DMS53 treated with DMSO at 0.1 percent for 48 hours (cell line): Measurements from ENCODE around the gene SPOP.
A peak's percentile ranks its signal among the peaks of the same experiment; 100 is the strongest.
"Not testable (repeated sequence)": the region's sequence is repeated elsewhere in the genome, so short reads cannot be mapped to it uniquely, and the experiment has no call there.

Experiments used
- DNase-seq: peaks from one replicate; lab custom pipeline; 2025; ENCODE audit not compliant: unreplicated experiment; lab: John Stamatoyannopoulos, UW

SPOP gene

GRCh38 chr17:49677933-49678847 is at the start of gene SPOP:
SPOP (minus strand) TSS chr17:49678097; CDS start chr17:49622810, 55,287 bp downstream.
- peak; percentile 97 for DNase-seq

DNA sequence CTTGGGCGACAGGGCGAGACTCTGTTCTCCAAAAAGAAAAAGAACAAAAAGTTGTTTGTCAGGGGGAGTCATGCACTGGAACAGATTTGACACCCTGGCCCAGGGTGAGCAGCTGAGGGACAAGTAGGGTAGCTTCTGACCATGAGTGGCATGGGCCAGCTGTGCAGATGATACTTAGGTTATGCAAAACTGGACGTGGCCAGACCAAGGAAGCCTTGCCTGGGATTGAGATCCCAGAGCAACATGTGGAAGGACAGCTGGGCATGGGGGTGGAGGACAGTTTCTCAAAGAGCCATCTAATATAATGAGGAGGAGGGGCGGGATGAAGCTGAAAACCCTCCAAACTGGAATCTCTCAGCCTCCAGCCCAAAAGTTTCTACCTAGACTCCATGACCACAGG is 49.5 kb upstream of the SPOP start:
- no peak for DNase-seq

DNA sequence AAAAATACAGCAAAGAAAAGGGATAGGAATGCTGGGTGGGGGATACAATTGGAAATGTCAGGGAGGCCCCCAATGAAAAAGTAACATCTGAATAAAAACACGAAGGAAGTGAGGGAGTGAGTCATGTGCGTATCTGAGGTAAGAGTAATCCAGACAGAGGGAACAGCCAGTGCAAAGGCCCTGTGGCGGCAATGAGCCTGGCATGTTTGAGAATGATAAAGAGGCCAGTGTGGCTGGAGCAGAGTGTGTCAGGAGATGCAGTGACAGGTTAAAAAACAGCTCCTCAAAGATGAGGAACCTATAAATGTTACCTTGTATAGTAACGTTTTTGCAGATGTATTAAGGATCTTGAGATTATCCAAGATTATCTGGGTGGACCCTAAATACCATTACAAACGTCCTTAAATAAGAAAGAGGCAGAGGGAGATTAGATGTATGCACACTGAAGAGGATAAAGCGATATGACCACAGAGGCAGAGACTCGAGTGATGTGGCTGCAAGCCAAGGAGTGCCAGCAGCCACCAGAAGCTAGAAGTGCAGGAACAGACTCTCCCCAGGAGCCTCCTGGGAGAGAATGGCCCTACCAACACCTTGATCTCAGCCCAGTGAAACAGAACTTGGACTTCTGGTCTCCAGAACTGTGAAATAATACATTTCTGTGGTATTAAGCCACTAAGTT is 47.7 kb upstream of the SPOP start:
- no peak for DNase-seq

GRCh38 chr17:49724552-49724951 is 46.7 kb upstream of the SPOP start:
- not testable (repeated sequence) for DNase-seq

DNA sequence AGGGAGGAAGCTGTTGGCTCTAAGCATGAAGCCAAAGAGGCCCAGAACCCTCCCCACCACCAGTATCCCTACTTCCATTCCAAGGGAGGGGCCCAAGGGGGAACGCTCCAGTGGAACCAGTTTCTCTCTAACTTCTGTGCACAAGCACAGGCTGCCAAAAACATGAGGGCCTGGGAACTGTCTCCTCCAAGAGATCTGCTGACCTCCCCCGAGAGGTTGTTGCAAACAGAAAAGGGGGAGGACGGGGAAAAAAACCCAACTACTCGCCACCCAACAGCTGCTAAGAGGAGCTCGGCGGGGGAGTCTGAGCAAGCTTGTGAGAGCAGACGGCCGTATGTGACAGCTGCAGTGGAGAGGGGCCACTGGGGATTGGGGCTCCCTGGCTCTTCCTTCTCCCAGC is 45.5 kb upstream of the SPOP start:
- DNase-seq = no peak

DNA sequence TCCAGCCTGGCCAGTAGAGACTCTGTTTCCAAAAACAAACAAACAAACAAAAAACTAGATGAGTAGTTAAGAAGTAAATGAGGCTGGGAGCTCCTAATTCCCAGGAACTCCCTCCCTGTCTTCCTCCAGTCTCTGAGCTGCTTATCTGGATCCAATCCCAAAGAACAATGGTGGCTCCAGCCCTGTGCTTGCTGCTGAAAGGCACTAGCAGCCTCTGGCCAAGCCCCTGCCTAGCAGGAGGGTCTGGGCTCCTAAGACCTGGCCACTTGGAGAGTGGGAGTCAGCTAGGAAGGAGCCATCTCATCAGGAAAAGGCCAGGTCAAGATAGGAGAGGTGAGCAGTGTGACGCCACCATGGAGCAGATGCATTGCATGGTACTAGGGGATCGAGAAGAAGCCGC is 44.2 kb upstream of the SPOP start:
- DNase-seq = no peak

GRCh38 chr17:49717371-49717861 is 39.5 kb upstream of the SPOP start:
- no peak for DNase-seq

DNA sequence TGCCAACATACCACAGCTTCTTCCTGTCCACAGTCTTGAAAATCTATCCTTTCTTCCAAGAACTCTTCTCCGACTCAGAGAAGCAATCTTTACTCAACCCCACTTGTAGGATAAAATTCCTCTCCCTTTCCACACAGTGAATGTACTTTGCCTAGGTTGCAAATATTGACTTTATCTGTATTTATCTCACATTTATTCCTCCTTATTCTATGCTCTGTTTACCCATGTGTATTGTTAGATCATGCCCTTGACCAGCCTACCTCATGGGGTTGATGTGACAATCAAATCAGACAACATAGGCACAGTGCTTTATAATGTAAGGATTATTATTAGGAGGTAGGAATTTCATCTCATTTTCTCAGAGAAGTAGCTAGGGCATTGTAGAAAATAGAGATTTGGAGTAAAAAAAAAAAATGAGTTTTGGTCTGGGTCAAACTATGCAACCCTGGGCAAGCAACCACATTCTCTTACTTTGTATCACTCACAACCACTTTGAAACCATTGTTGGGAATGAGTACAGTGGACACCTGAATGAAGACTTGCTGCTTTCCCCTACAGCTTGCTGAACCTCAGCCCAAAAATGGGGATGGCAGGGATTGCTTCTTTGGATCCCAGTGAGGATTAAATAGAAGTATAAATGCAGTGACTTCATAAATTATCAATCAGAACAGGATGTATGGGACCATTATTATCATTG is 38.9 kb upstream of the SPOP start:
- DNase-seq = no peak

DNA sequence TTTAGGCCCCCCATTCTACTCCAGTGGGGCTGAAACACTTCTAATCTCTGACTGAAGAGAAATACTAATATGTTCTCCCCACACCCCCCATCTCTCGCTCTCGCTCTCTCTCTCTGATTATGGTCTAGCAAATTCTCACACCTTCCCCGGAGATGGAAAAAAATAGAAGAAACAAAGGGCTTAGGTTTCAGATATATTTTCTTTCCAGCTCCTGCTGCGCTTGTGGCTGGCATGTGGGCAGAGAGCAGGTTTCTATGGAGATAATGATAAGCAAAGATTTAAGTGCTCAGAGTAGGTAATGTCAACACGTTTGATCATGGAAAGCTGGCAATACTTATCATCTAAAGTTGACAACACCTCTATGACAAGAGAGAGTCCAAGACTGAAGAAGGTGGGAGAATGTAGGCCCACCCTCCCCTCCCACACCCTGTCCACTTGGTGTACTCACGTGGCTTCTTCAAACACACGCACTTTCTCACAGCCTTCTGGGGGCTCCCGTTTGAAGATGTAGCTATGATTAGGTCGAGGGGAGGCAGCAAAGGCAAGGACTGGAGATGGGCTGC is 37.9 kb upstream of the SPOP start:
- no peak for DNase-seq

DNA sequence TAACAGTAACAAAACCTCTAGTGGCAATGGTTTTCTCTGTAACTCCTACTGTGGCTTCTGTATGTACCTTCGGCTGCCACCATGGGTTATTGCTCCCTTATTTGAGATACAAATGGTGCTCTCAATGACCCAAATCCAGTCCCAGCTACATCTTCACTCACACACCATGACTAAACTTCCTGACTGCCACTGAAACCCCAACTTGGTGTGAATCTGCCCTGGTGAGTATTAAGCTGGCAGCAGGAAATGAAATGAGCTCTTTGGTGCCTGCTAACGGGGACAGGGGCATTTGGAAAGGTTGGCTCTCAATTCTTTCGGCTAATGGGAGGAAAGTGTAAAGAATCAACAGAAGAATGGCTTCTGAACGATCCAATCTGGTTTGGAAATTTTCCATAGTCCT is 37.3 kb upstream of the SPOP start:
- DNase-seq = no peak

DNA sequence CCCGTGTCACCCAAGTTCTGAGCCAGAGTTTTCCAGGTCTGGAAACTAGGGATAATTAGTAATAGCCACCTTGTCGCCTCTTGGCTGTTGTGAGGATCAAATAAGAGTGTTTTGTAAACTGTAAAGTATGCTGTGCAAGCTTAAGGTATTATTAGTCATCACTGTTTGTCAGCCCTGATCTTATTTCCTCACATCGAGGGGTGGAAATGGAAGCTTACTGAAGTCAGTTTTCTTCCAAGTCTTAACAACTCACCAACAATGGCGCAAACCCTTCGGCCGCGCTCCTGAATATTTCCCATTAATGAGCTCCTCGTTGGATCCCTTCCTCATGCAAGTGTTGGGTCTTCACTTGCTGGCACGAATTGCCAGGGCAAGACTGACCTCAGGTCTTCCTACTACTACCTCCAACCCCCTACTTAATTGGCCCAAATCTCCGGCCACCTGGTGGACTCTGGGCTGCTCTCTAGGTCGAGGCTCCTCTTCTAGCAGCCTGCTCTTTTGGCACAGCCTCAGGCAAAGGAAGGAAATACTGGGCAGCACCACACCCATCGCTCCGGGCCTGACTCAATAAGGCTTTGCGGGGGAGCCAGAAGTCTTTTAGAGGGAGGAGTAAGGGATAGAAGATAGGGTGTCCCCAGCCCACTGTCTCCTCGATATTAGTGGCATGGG is 30.8 kb upstream of the SPOP start:
- DNase-seq = peak; percentile 67

GRCh38 chr17:49707608-49708514 is 30.0 kb upstream of the SPOP start, which contains the start of gene SLC35B1:
SLC35B1 (minus strand) TSS chr17:49707964; CDS start chr17:49707833, 131 bp downstream.
- peak; percentile 99 for DNase-seq

DNA sequence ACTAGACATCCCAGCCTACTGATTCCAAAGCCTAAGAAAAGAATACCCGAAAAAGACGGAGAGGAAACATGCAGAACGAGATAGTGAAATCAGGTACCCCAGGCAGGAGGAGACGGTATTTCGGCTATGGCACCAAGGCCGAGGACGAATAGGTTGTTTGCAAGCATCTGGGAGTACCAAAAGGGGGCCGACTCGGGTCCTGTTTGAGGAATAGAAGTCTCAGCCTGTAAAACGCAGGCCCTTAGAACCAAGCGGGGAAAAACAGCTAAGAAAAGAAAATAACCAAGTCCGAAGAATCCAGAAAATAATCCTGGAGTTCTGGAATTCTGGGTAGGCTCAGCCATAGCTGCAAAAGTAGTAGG is 29.3 kb upstream of the SPOP start:
- DNase-seq = no peak

DNA sequence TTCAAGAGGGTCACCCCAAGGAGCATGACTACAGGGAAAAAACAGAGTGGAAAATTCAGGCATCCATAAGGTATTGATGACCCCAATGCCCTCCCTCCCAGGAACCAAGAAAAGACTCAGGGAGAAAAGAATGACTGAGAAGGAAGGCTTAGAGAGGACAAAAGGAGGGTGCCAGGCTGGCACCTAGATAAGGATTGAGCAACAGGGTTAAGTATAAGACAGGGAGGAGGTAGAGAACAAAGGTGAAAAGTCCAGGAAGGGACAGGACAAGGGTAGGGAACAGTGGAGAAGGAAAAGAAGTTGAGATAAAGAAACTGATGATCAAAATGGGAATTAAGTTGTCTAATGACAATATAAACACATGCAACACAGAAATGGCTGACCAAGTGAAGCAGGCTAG is 27.4 kb upstream of the SPOP start:
- DNase-seq = no peak

GRCh38 chr17:49703557-49704277 is 25.8 kb upstream of the SPOP start:
- DNase-seq = no peak

DNA sequence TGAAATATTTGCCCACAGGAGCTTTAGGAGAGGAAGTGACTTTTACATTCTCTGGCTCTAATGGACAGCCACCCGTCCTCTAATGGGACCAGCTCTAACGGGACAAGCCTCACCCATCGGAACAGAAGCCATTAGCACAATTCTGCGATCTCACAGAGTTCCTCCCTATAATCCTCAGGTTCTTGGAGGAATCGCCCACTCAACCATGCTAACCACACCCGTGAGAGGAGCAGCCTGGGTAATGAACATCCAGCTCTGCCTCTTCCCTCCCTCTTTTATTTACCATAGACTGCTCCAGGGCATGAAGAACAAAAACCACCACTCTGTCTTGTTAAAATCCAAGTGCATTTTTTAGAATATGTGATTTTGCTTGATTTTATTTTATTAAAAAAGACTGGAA is 23.1 kb upstream of the SPOP start:
- no peak for DNase-seq

DNA sequence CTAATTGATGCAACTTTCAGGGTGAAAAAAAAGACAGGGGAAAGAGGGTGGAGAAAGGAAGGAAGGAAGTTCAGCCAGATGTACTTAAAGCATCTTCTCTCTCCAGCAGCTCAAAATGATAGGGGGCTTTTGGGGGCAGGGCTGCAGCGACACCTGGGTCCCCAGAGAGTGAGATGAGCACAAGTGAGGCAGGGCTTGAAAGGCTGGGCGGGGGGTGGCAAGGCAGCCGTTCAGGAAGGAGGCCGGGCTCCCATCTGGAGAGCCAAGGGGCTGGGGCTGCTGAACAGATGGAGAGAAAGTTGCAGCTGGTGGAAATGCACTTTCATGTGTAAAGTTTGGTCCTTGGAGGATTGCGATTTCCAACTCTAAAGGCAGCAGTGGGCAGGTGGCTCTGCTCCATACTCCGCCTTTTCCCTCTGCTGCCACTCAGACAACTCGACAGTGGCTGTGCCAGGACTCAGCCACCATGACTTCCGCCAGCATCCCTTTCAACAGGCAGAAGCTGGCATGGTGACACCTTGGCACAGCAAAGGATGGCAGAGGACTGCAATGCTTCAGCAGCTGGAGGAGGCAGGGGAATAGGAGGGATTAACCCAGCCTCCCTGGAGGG is 22.2 kb upstream of the SPOP start:
- no peak for DNase-seq

DNA sequence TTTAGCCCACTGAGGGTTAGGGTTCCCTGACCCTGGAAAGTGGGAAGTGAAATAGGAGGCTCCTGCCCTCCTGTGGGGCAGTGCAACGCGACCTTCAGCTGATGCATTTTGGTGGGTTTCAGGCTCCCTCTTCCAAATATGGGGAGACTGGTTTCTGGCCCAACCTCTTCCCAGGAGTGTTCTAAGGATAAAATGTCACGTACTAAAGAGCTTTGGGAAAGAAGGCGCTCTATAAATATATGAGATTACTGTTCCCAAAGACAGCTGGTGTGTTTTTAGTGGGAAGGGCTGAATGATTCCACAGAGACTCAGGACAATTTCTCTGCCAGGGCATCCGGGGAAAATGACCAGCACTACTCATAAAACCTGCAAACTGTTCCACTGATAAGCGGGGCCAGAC is 20.1 kb upstream of the SPOP start:
- DNase-seq = no peak
